Left lung (tissue), 10 donors: ENCODE measurements around the gene CATSPERZ. TPM values are rescaled to one million over a fixed set of nuclear protein-coding genes. Genes with fewer than 3 reads are reported as not detected.

Experiments
- ATAC-seq: fragments of 200-7000 bp; cut with Tn5 transposase; one replicate; pipeline ENCODE4 v1.9.1; 2020; ENCODE audit warnings: moderate library complexity
- DNase-seq, 4 donors: peaks; one replicate each; pipeline ENCODE4 v3.0.0-alpha.2; 2013 to 2020
- H3K27ac ChIP-seq, 2 donors: fragments of 200-600 bp; sonication (generic) in 1 of 2; one replicate each; pipeline versions ENCODE4 v1.5.0 to v1.8.0; 2020 to 2021
- H3K27me3 ChIP-seq, 2 donors: fragments of 200-600 bp; sonication (generic) in 1 of 2; one replicate each; pipeline versions ENCODE4 v1.5.0 to v1.8.0; 2020 to 2021
- H3K36me3 ChIP-seq, 2 donors: fragments of 200-600 bp; sonication (generic) in 1 of 2; one replicate each; pipeline versions ENCODE4 v1.5.0 to v1.8.0; 2020 to 2021
- H3K4me1 ChIP-seq, 2 donors: fragments of 200-600 bp; one replicate each; pipeline ENCODE4 v1.8.0; 2021
- H3K4me3 ChIP-seq, 2 donors: fragments of 200-600 bp; sonication (generic) in 1 of 2; one replicate each; pipeline versions ENCODE4 v1.5.0 to v1.8.0; 2020 to 2021; ENCODE audit warnings: mild to moderate bottlenecking in 1 of 2
- H3K9me3 ChIP-seq, 2 donors: fragments of 200-600 bp; sonication (generic) in 1 of 2; one replicate each; pipeline versions ENCODE4 v1.5.0 to v1.8.0; 2020 to 2021
- CTCF ChIP-seq, 2 donors: fragments of 200-600 bp; sonication (generic) in 1 of 2; IDR thresholded peaks; one replicate each; pipeline versions ENCODE4 v1.5.0 to v1.8.0; 2021; ENCODE audit warnings: antibody characterized with exemption in 2 of 2
- intact Hi-C, 2 donors: fragments of 100-400 bp; cut with DNase I; formaldehyde crosslinking; loops; one replicate each; pipeline versions ENCODE4 v1.11.2 to v1.14.2; 2022
- polyA plus RNA-seq, 6 donors: library from polyadenylated mRNA; unstranded; fragments of 120-200 nt; gene quantifications; one replicate each; pipeline ENCODE4 v1.2.1, GENCODE V29; 2013; ENCODE audit not compliant: insufficient read length in 6 of 6
- total RNA-seq, 2 donors: library from RNA; stranded (reverse); fragmentation: NEBNext Ultra II Directional; extraction: Animal tissue kit (Norgen Biotek cat#: 25700); gene quantifications; one replicate each; pipeline ENCODE4 v1.2.1, GENCODE V29; 2021
- donor health status: DM: no; HTN: yes; CAD: no.
- donor health status: DM: no; HTN: no; CAD: no.

The CATSPERZ gene
- total and polyA plus RNA-seq, 8 donors = not detected

DNA sequence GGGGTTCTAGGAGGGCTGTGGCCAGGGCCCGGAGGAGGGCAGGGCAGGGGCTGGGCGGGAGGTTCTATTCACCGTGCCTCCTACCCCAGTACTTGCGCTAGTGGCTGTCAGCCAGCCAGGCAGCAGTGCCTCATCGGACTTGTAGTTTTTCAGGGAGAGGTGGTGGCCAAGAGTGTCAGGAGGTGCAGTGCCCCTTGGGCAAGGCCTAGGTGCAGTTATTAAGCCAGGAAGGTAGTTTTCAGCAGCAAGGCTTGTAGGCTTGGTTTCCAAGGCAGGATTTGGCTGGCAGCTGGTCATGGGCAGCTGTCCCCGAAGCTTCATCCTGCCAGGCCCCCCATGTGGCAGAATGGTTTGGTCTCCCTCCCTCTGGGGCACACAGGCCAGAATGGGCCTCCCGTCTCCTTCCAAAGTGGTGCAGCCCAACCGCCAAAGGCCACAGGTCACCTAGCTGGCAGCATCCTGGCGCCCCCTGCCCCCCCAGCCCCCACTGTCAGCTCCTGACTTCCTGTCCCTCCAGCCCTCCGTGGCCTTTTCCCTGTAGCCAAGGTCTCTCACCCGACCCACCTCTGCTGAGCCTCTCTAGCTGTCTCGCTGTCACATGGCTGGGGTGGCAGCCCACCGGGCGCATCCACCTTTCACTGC lies 48.3 kb downstream of the CATSPERZ start:
- H3K27ac ChIP-seq = no peak overlapping the region
- no peak for DNase-seq
- H3K36me3 ChIP-seq = peaks cover 0 to 68% of the 10 kb centered on the region in 2 donors
- no peak for TF ChIP-seq CTCF (IDR thresholded peaks at IDR 0.05)
- H3K9me3 ChIP-seq = no peaks in the 10 kb centered on the region
- no peak overlapping the region for H3K4me3 ChIP-seq
- H3K4me1 ChIP-seq = no peaks in the 10 kb centered on the region
- no peak for ATAC-seq
- intact Hi-C loops = no loop called here
- H3K27me3 ChIP-seq = no peaks in the 10 kb centered on the region

DNA sequence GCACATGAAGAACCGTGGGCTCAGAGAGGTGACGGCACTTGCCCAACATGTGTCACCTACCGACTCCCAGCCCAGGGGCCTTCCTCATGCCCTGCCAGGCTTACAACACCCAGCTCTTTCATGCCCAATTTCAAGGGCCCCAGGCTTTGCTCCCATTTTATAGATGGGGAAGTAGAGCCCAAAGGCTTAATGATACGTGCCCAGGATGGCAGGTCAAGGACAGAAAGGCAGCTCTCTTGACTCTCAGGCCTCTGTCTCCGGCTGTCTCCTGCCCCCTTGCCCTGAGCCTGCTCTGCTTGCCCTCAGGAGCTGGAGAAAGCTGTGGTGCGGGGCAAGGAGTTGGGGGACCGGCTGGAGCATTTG lies 48.8 kb downstream of the CATSPERZ start:
- Histone ChIP-seq H3K36me3 (peaks cover 0 to 68% of the 10 kb centered on the region in 2 donors), H3K4me3 (no peak overlapping the region), H3K4me1 (no peaks in the 10 kb centered on the region), H3K27me3 (no peaks in the 10 kb centered on the region), H3K27ac (no peak overlapping the region), H3K9me3 (no peaks in the 10 kb centered on the region)
- ATAC-seq = no peak
- intact Hi-C loops = no loop called here
- no peak for TF ChIP-seq CTCF (IDR thresholded peaks at IDR 0.05)
- no peak for DNase-seq

DNA sequence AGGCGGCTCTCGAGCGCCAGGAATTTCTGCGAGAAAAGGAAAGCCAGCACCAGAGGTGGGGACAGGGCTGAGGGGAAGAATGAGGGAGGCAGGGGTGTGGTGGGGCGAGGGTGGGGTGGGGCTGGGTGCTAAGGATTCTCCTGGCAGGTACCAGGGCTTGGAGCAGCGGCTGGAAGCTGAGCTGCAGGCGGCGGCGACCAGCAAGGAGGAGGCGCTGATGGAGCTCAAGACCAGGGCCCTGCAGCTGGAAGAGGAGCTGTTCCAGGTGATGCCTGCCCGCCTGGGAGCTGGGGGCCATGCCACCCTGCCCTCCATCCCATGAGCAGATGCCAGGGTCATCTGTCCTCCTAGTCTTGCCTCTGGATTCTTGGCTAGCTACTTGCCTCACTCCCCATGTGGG lies 49.2 kb downstream of the CATSPERZ start:
- ATAC-seq = no peak
- intact Hi-C loops = no loop called here
- no peaks in the 10 kb centered on the region for H3K9me3 ChIP-seq

DNA sequence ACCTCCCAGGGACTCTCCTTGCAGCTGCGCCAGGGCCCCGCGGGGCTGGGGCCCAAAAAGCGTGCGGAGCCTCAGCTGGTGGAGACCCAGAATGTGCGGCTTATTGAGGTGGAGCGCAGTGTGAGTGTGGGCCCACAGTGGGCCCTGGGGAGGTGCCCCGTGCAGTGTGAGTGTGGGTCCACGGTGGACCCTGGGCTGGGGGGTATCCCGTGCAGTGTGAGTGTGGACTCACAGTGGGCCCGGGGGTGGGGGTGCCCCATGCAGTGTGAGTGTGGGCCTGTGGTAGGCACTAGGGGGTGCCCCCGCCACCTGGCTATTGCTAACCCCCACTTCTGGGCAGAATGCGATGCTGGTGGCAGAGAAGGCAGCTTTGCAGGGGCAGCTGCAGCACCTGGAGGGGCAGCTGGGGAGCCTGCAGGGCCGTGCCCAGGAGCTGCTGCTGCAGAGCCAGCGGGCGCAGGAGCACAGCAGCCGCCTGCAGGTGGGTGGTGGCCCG lies 51.0 kb downstream of the CATSPERZ start:
- no peaks in the 10 kb centered on the region for H3K27me3 ChIP-seq
- DNase-seq (peak in 1 of 4 donors; percentile 70), ATAC-seq (no peak)
- no peak for TF ChIP-seq CTCF (IDR thresholded peaks at IDR 0.05)
- no peak overlapping the region for H3K4me3 ChIP-seq
- peaks cover 0 to 10% of the 10 kb centered on the region in 2 donors for H3K4me1 ChIP-seq
- intact Hi-C loops = no loop called here
- H3K27ac ChIP-seq = no peak overlapping the region
- H3K9me3 ChIP-seq = no peaks in the 10 kb centered on the region
- H3K36me3 ChIP-seq = peaks cover 0 to 57% of the 10 kb centered on the region in 2 donors

More for the DNA sequence above, 49.2 kb downstream of the CATSPERZ start:
- H3K4me1 ChIP-seq = no peaks in the 10 kb centered on the region
- TF ChIP-seq CTCF (IDR thresholded peaks at IDR 0.05) = no peak
- H3K36me3 ChIP-seq = peaks cover 0 to 67% of the 10 kb centered on the region in 2 donors
- no peak overlapping the region for H3K4me3 ChIP-seq
- no peak for DNase-seq
- no peaks in the 10 kb centered on the region for H3K27me3 ChIP-seq
- H3K27ac ChIP-seq = no peak overlapping the region

DNA sequence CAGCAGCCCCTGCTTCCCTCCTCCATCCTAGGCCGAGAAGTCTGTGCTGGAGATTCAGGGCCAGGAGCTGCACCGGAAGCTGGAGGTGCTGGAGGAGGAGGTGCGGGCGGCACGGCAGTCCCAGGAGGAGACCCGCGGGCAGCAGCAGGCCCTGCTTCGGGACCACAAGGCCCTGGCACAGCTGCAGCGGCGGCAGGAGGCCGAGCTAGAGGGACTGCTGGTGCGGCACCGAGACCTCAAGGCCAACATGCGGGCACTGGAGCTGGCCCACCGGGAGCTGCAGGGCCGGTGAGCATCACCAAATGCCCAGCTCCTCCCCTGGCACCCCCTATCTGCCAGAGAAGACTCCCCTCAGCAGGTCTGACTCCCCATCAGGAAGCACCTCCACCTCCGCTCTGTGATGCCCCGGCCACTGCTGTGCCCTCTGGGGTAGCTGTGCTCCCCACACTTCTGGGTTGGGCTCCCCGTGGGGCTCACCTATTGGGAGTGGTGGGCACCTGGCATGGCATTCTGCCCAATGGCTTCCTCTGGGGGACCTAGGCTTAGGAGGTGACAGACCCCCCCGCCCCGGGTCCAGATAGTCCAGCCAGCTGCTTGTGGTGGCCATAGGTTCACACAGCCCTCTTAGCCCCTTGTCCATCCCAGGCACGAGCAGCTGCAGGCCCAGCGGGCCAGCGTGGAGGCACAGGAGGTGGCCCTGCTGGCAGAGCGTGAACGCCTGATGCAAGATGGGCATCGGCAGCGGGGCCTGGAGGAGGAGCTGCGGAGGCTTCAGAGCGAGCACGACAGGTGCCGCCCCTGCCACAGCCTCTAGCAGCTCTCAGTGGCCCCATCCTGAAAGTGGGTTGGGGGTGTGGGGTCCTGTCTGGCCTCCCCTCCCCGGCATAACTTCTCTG lies 52.2 kb downstream of the CATSPERZ start:
- H3K4me3 ChIP-seq = no peak overlapping the region
- H3K27me3 ChIP-seq = no peaks in the 10 kb centered on the region
- H3K27ac ChIP-seq = no peak overlapping the region
- no peak for TF ChIP-seq CTCF (IDR thresholded peaks at IDR 0.05)
- peaks cover 0 to 62% of the 10 kb centered on the region in 2 donors for H3K36me3 ChIP-seq
- ATAC-seq = no peak
- intact Hi-C loops = no loop called here
- DNase-seq = peak in 1 of 4 donors; percentile 74
- H3K4me1 ChIP-seq = peaks cover 0 to 14% of the 10 kb centered on the region in 2 donors
- H3K9me3 ChIP-seq = no peaks in the 10 kb centered on the region
